HL-60 (cell line): ENCODE data around the gene RANBP2.

ENCODE experiments used
- CTCF ChIP-seq: IDR thresholded peaks from one replicate; pipeline ENCODE4 v1.5.1; 2011; ENCODE audit warnings: low read length, control low read depth, inconsistent platforms; ENCODE audit not compliant: insufficient read depth
- GABPA ChIP-seq: IDR thresholded peaks from 2 replicates; pipeline ENCODE4 v1.6.1; 2012; ENCODE audit warnings: low read depth
- POLR2AphosphoS5 ChIP-seq: IDR thresholded peaks from 2 replicates; pipeline ENCODE4 v1.6.1; 2012; ENCODE audit warnings: low read depth

GRCh38 chr2:108786354-108787215 is 67.3 kb downstream of the RANBP2 start, which contains the start of gene CCDC138:
- TF ChIP-seq POLR2AphosphoS5 = peak; percentile 89
- TF ChIP-seq GABPA = no peak
- no peak for TF ChIP-seq CTCF
